IMR-90 (cell line): ENCODE results near the gene RAD51. TPM values are rescaled to one million over a fixed set of nuclear protein-coding genes. Genes with fewer than 3 reads are reported as not detected.
A peak's percentile ranks its signal among the peaks of the same experiment; 100 is the strongest.

Source experiments
- ATAC-seq: fragments of 200-7000 bp; cut with Tn5 transposase; 2 replicates; pipeline ENCODE4 v1.9.1; 2020; ENCODE audit warnings: low read depth, mild to moderate bottlenecking, moderate library complexity
- BruUV-seq: library from RNA; stranded (reverse); fragments of 400-500 nt; replicated peaks from 2 replicates; lab custom pipeline; 2021; lab: Mats Ljungman, UMichigan
- CTCF ChIA-PET: fragments of 300-600 bp; formaldehyde crosslinking; extraction: SDS; loops from one replicate; lab custom pipeline; 2021; ENCODE audit warnings: antibody characterized with exemption; lab: Yijun Ruan, JAX
- POLR2A ChIA-PET: fragments of 300-600 bp; sonication (Branson Sonifier 250); formaldehyde crosslinking; loops from one replicate; lab custom pipeline; 2022; ENCODE audit warnings: antibody characterized with exemption; ENCODE audit not compliant: unreplicated experiment; lab: Charles Lee
- DNase-seq: peaks from one replicate; pipeline ENCODE4 v3.0.0; 2013
- H2AFZ ChIP-seq: replicated peaks from 2 replicates; pipeline ENCODE3; 2013; ENCODE audit warnings: low read length, mild to moderate bottlenecking; ENCODE audit not compliant: poor library complexity
- H2AK5ac ChIP-seq: 2 replicates; pipeline ENCODE4 v1.6.1; 2013; ENCODE audit warnings: low read depth, low read length, inconsistent platforms
- H2AK9ac ChIP-seq: replicated peaks from 2 replicates; pipeline ENCODE3; 2013; ENCODE audit warnings: mild to moderate bottlenecking, low read depth, low read length, moderate library complexity; ENCODE audit not compliant: poor library complexity
- H2BK120ac ChIP-seq: 2 replicates; pipeline ENCODE4 v1.6.1; 2013; ENCODE audit warnings: low read depth, low read length, inconsistent platforms
- H2BK15ac ChIP-seq: 3 replicates; pipeline ENCODE4 v1.6.1; 2013; ENCODE audit warnings: low read depth, low read length, inconsistent platforms
- H2BK20ac ChIP-seq: 2 replicates; pipeline ENCODE4 v1.6.1; 2013; ENCODE audit warnings: low read depth, mild to moderate bottlenecking, inconsistent platforms, low read length, moderate library complexity
- H2BK5ac ChIP-seq: 2 replicates; pipeline ENCODE4 v1.6.1; 2013; ENCODE audit warnings: mild to moderate bottlenecking, low read depth, low read length, inconsistent platforms; ENCODE audit not compliant: poor library complexity, severe bottlenecking
- H3K14ac ChIP-seq: replicated peaks from 2 replicates; pipeline ENCODE4 v1.6.1; 2013; ENCODE audit warnings: low read depth, low read length, inconsistent platforms
- H3K18ac ChIP-seq: 2 replicates; pipeline ENCODE4 v1.6.1; 2013; ENCODE audit warnings: low read depth, low read length, control low read depth
- H3K23ac ChIP-seq: 2 replicates; pipeline ENCODE4 v1.6.1; 2013; ENCODE audit warnings: low read depth, low read length, inconsistent platforms
- H3K27ac ChIP-seq: 2 replicates; pipeline ENCODE4 v1.5.1; 2013; ENCODE audit warnings: mild to moderate bottlenecking, control low read depth, low read length; ENCODE audit not compliant: insufficient read depth
- H3K27me3 ChIP-seq: 2 replicates; pipeline ENCODE4 v1.6.1; 2013; ENCODE audit warnings: low read length; ENCODE audit not compliant: control insufficient read depth, insufficient read depth
- H3K36me3 ChIP-seq: 2 replicates; pipeline ENCODE4 v1.6.1; 2013; ENCODE audit warnings: low read length, mixed read lengths; ENCODE audit not compliant: control insufficient read depth, insufficient read depth
- H3K4ac ChIP-seq: 2 replicates; pipeline ENCODE4 v1.6.1; 2013; ENCODE audit warnings: low read depth, low read length, inconsistent platforms
- H3K4me1 ChIP-seq: 2 replicates; pipeline ENCODE4 v1.6.1; 2013; ENCODE audit warnings: low read length, mixed read lengths; ENCODE audit not compliant: control insufficient read depth, insufficient read depth
- H3K4me2 ChIP-seq: 2 replicates; pipeline ENCODE4 v1.6.1; 2013; ENCODE audit warnings: low read depth, mild to moderate bottlenecking, control low read depth, low read length, moderate library complexity
- H3K4me3 ChIP-seq: 2 replicates; pipeline ENCODE4 v1.5.1; 2013; ENCODE audit warnings: low read depth, mild to moderate bottlenecking, control low read depth, low read length, moderate library complexity; ENCODE audit not compliant: insufficient read depth
- H3K56ac ChIP-seq: 2 replicates; pipeline ENCODE4 v1.6.1; 2013; ENCODE audit warnings: low read length, inconsistent platforms; ENCODE audit not compliant: insufficient read depth; ENCODE audit errors: extremely low read depth
- H3K79me1 ChIP-seq, 2 experiments: 2 replicates each; pipeline ENCODE4 v1.6.1; 2013; ENCODE audit warnings: low read length in 2 of 2, inconsistent platforms in 1 of 2, low read depth in 1 of 2
- H3K9ac ChIP-seq: 2 replicates; pipeline ENCODE4 v1.6.1; 2013; ENCODE audit warnings: low read depth, low read length, control low read depth
- H3K9me1 ChIP-seq: 2 replicates; pipeline ENCODE4 v1.6.1; 2013; ENCODE audit warnings: low read length, inconsistent platforms; ENCODE audit not compliant: insufficient read depth
- H3K9me3 ChIP-seq: 2 replicates; pipeline ENCODE4 v1.6.1; 2013; ENCODE audit warnings: low read length; ENCODE audit not compliant: control insufficient read depth, insufficient read depth
- H4K20me1 ChIP-seq: 2 replicates; pipeline ENCODE4 v1.6.1; 2013; ENCODE audit warnings: low read length, inconsistent platforms; ENCODE audit not compliant: insufficient read depth
- H4K5ac ChIP-seq: 2 replicates; pipeline ENCODE4 v1.6.1; 2013; ENCODE audit warnings: mild to moderate bottlenecking, low read depth, low read length, control low read depth
- H4K8ac ChIP-seq, 2 experiments: 2 replicates each; pipeline ENCODE4 v1.6.1; 2013; ENCODE audit warnings: low read depth in 2 of 2, low read length in 2 of 2, control low read depth in 1 of 2, inconsistent platforms in 1 of 2
- H4K91ac ChIP-seq: 2 replicates; pipeline ENCODE4 v1.6.1; 2013; ENCODE audit warnings: low read depth, low read length, inconsistent platforms; ENCODE audit not compliant: insufficient read depth
- CHD1 ChIP-seq: IDR thresholded peaks from 2 replicates; pipeline ENCODE4 v1.6.1; 2012; ENCODE audit warnings: low read depth, low read length, improper control_type of control experiment
- MAZ ChIP-seq: IDR thresholded peaks from 2 replicates; pipeline ENCODE4 v1.6.1; 2012; ENCODE audit warnings: low read depth, mild to moderate bottlenecking, low read length, improper control_type of control experiment, moderate library complexity, borderline replicate concordance
- MXI1 ChIP-seq: IDR thresholded peaks from 2 replicates; pipeline ENCODE4 v1.6.1; 2012; ENCODE audit warnings: low read depth, mild to moderate bottlenecking, low read length, moderate library complexity, borderline replicate concordance
- NFE2L2 ChIP-seq: fragments of 150-350 bp; IDR thresholded peaks from 2 replicates; pipeline ENCODE4 v1.6.1; 2016; ENCODE audit warnings: low read depth, mild to moderate bottlenecking, low read length
- POLR2A ChIP-seq: IDR thresholded peaks from 2 replicates; pipeline ENCODE4 v1.6.1; 2012; ENCODE audit warnings: mild to moderate bottlenecking, low read depth, low read length
- RAD21 ChIP-seq: IDR thresholded peaks from 2 replicates; pipeline ENCODE4 v1.6.1; 2012; ENCODE audit warnings: low read length, improper control_type of control experiment
- SMC3 ChIP-seq: fragments of 150-350 bp; IDR thresholded peaks from 2 replicates; pipeline ENCODE4 v1.6.1; 2016; ENCODE audit warnings: low read depth, mild to moderate bottlenecking, antibody characterized with exemption, low read length, moderate library complexity
- USF2 ChIP-seq: fragments of 150-350 bp; IDR thresholded peaks from 2 replicates; pipeline ENCODE4 v1.6.1; 2017; ENCODE audit warnings: mild to moderate bottlenecking, antibody characterized with exemption, low read length, low read depth
- WGBS, 2 experiments: methylation state at CpG; one replicate each; pipeline versions ENCODE4 v1.1.5 to v1.1.7; 2013; ENCODE audit warnings: missing lambda C conversion rate in 2 of 2; ENCODE audit not compliant: insufficient read length in 1 of 2; ENCODE audit errors: extremely low coverage in 2 of 2; 5-methylcytosine and 5-hydroxymethylcytosine counted together
- dilution Hi-C: fragments of 300-500 bp; cut with HindIII; formaldehyde crosslinking; loops from one replicate; pipeline ENCODE4 v1.14.3; 2018; ENCODE audit warnings: low sequenced_read_pairs; ENCODE audit not compliant: unreplicated experiment
- in situ Hi-C: fragments of 300-500 bp; cut with MboI; formaldehyde crosslinking; loops from 3 replicates; pipeline ENCODE4 v1.14.3; 2019; ENCODE audit warnings: low sequenced_read_pairs, inconsistent platforms, mixed read lengths
- intact Hi-C: fragments of 100-400 bp; cut with micrococcal nuclease; formaldehyde crosslinking; loops from 2 replicates; pipeline ENCODE4 v1.10.0; 2022
- polyA plus RNA-seq, 3 experiments: library from polyadenylated mRNA; depleted of rRNA; stranded (reverse); fragments of >200 nt; gene quantifications; 2 replicates each; pipeline ENCODE4 v1.2.3, GENCODE V29; 2012; ENCODE audit warnings: low replicate concordance in 1 of 3
- total RNA-seq: library from RNA; depleted of rRNA; stranded (reverse); fragments of >200 nt; gene quantifications from 2 replicates; pipeline ENCODE4 v1.2.3, GENCODE V29; 2012

The RAD51 gene
- total and polyA plus RNA-seq, 2 of the 4 experiments (the other 2 are of a cell fraction), result 6.8 to 8.4 TPM

GRCh38 chr15:40754883-40755811 lies 60.2 kb downstream of the RAD51 start, which contains the start of gene RMDN3:
Gene RMDN3 (minus strand): TSS chr15:40755254. CDS start chr15:40754783, 471 bp downstream.
- H3K14ac ChIP-seq, result peak within 1 kb of the TSS; percentile 87
- H3K4ac ChIP-seq, result peak within 1 kb of the TSS; percentile 80
- no TSS peak for BruUV-seq
- H2AK5ac ChIP-seq, result peak within 1 kb of the TSS; percentile 71
- no peak within 1 kb of the TSS for H2BK20ac ChIP-seq
- ATAC-seq, result peak; percentile 98
- H3K9me1 ChIP-seq, result no peaks in the 10 kb centered on the region
- H3K56ac ChIP-seq, result peak within 1 kb of the TSS; percentile 87
- no peaks in the 10 kb centered on the region for H4K20me1 ChIP-seq
- peak within 1 kb of the TSS; percentile 87 for H3K4me3 ChIP-seq
- H2AFZ ChIP-seq, result peak within 1 kb of the TSS; percentile 99
- ChIA-PET POLR2A (no interaction called here), CTCF (no interaction called here)
- peak within 1 kb of the TSS; percentile 100 for H3K4me2 ChIP-seq
- peak; percentile 87 for DNase-seq
- H4K5ac ChIP-seq, result peak within 1 kb of the TSS; percentile 67
- peaks cover 6 to 35% of the 10 kb centered on the region in 2 experiments; a peak in 3 of 4 replicates for H3K79me1 ChIP-seq
- in situ Hi-C loops, result no loop called here
- H4K91ac ChIP-seq, result peak within 1 kb of the TSS; percentile 84
- 0 out of 2 replicates have a peak within 1 kb of the TSS, but pooled peaks have one; percentile 44 for H3K18ac ChIP-seq
- H2AK9ac ChIP-seq, result peak within 1 kb of the TSS; percentile 94
- H3K9ac ChIP-seq, result peak within 1 kb of the TSS; percentile 92
- peaks cover 12% of the 10 kb centered on the region for H3K36me3 ChIP-seq
- no peaks in the 10 kb centered on the region for H3K9me3 ChIP-seq
- H3K4me1 ChIP-seq, result peaks cover 1% of the 10 kb centered on the region; the same call in 1 of the 2 replicates
- peak within 1 kb of the TSS; percentile 87 to 96 for H4K8ac ChIP-seq
- TF ChIP-seq SMC3, result no peak
- 0 out of 2 replicates have a peak, but pooled peaks have one; percentile 3 for TF ChIP-seq NFE2L2
- TF ChIP-seq CHD1, result no peak
- peak; percentile 96 for TF ChIP-seq MXI1
- TF ChIP-seq MAZ, result peak; percentile 97
- peak; percentile 54 for TF ChIP-seq USF2
- no peak; the same call in 1 of the 2 replicates for TF ChIP-seq RAD21
- peak; percentile 82 for TF ChIP-seq POLR2A
- H2BK15ac ChIP-seq, result peak within 1 kb of the TSS; percentile 54; the same call in 1 of the 3 replicates
- dilution Hi-C loops, result no loop called here
- H2BK5ac ChIP-seq, result peak within 1 kb of the TSS; percentile 47
- no peak within 1 kb of the TSS for H2BK120ac ChIP-seq
- no peaks in the 10 kb centered on the region; the same call in 1 of the 2 replicates for H3K27me3 ChIP-seq
- peak within 1 kb of the TSS; percentile 73 for H3K27ac ChIP-seq
- peak within 1 kb of the TSS; percentile 87 for H3K23ac ChIP-seq
- intact Hi-C loops, result no loop called here
- 0% methylated on average over 21 of the region's 66 CpGs; no CpG with 5 or more reads in 1 of the 2 experiments for WGBS, 2 experiments
